SK-N-SH (cell line): ENCODE measurements around the gene LIPM. TPM values are rescaled to one million over a fixed set of nuclear protein-coding genes. Genes with fewer than 3 reads are reported as not detected.

Experiments
- CTCF ChIA-PET: fragments of 300-600, 350-600 bp; formaldehyde crosslinking; extraction: SDS; loops from one replicate; lab custom pipeline; 2021; lab: Yijun Ruan, JAX
- POLR2A ChIA-PET: fragments of 350-600 bp; sonication (Branson Sonifier 250); formaldehyde crosslinking; extraction: SDS; loops from one replicate; lab custom pipeline; 2020; ENCODE audit warnings: antibody characterized with exemption, inconsistent platforms; lab: Yijun Ruan, JAX
- DNase-seq: peaks from one replicate; pipeline ENCODE4 v3.0.0; 2012
- H2AFZ ChIP-seq: fragments of 200-600 bp; sonication (generic); 2 replicates; pipeline ENCODE4 v1.8.1; 2016; ENCODE audit warnings: antibody characterized with exemption, mild to moderate bottlenecking, low read depth
- H3F3A ChIP-seq: fragments of 200-600 bp; sonication (generic); replicated peaks from 2 replicates; pipeline ENCODE3; 2016; ENCODE audit warnings: antibody characterized with exemption, mild to moderate bottlenecking; ENCODE audit not compliant: insufficient read depth
- H3K27ac ChIP-seq, 2 experiments: fragments of 200-500 bp in 1 of 2; fragments of 200-600 bp in 1 of 2; sonication (Bioruptor generic) in 1 of 2; sonication (generic), shearing (Covaris generic) in 1 of 2; 2 replicates each; pipeline versions ENCODE4 v1.5.1 to v1.6.1; 2014 to 2016; ENCODE audit warnings: low read depth in 2 of 2, inconsistent platforms in 1 of 2, low read length in 1 of 2, mild to moderate bottlenecking in 1 of 2, mixed read lengths in 1 of 2
- H3K27me3 ChIP-seq: fragments of 200-600 bp; sonication (generic), shearing (Covaris generic); 2 replicates; pipeline ENCODE4 v1.6.1; 2016; ENCODE audit warnings: mixed run types; ENCODE audit not compliant: insufficient read depth
- H3K36me3 ChIP-seq, 2 experiments: fragments of 200-500 bp in 1 of 2; fragments of 200-600 bp in 1 of 2; sonication (Bioruptor generic) in 1 of 2; sonication (generic) in 1 of 2; replicated peaks in 1 of 2; 2 replicates each; pipeline versions ENCODE3 to v1.5.1; 2014 to 2016; ENCODE audit warnings: low read length in 1 of 2, mild to moderate bottlenecking in 1 of 2; ENCODE audit not compliant: insufficient read depth in 2 of 2, control insufficient read depth in 1 of 2
- H3K4me1 ChIP-seq, 2 experiments: fragments of 200-500 bp in 1 of 2; fragments of 200-600 bp in 1 of 2; sonication (Bioruptor generic) in 1 of 2; sonication (generic), shearing (Covaris generic) in 1 of 2; 2 replicates each; pipeline versions ENCODE4 v1.5.1 to v1.6.1; 2014 to 2016; ENCODE audit warnings: low read depth in 1 of 2, low read length in 1 of 2, mixed run types in 1 of 2; ENCODE audit not compliant: insufficient read depth in 2 of 2, control insufficient read depth in 1 of 2
- H3K4me2 ChIP-seq: fragments of 200-600 bp; sonication (generic), shearing (Covaris generic); 2 replicates; pipeline ENCODE4 v1.6.1; 2017; ENCODE audit warnings: mixed run types
- H3K4me3 ChIP-seq, 2 experiments: fragments of 200-500 bp in 1 of 2; fragments of 200-600 bp in 1 of 2; sonication (Bioruptor generic) in 1 of 2; sonication (generic), shearing (Covaris generic) in 1 of 2; 2 replicates each; pipeline versions ENCODE4 v1.5.1 to v1.8.1; 2014 to 2016; ENCODE audit warnings: low read depth in 2 of 2, inconsistent platforms in 1 of 2, low read length in 1 of 2, mild to moderate bottlenecking in 1 of 2, mixed read lengths in 1 of 2, moderate library complexity in 1 of 2
- H3K79me2 ChIP-seq: fragments of 200-600 bp; sonication (generic); 2 replicates; pipeline ENCODE4 v1.8.1; 2017; ENCODE audit warnings: mild to moderate bottlenecking; ENCODE audit not compliant: insufficient read depth
- H3K9ac ChIP-seq: fragments of 200-600 bp; sonication (generic); 2 replicates; pipeline ENCODE4 v1.6.1; 2017; ENCODE audit warnings: mixed run types
- H3K9me2 ChIP-seq: fragments of 200-600 bp; sonication (generic); 2 replicates; pipeline ENCODE4 v1.6.1; 2017; ENCODE audit warnings: mixed run types
- H3K9me3 ChIP-seq: fragments of 200-600 bp; sonication (generic); 2 replicates; pipeline ENCODE4 v1.6.1; 2017; ENCODE audit warnings: mixed run types, mild to moderate bottlenecking, moderate library complexity
- H4K20me1 ChIP-seq: fragments of 200-600 bp; sonication (generic); 2 replicates; pipeline ENCODE4 v1.6.1; 2017; ENCODE audit warnings: mild to moderate bottlenecking, mixed run types; ENCODE audit not compliant: insufficient read depth
- FOXJ3 ChIP-seq: sonication (generic); formaldehyde crosslinking; IDR thresholded peaks from 2 replicates; pipeline ENCODE4 v1.5.1; 2020; ENCODE audit warnings: mild to moderate bottlenecking, missing genetic modification reagents
- GATA2 ChIP-seq: sonication (generic); formaldehyde crosslinking; IDR thresholded peaks from 2 replicates; pipeline ENCODE4 v1.5.0; 2020; ENCODE audit warnings: mild to moderate bottlenecking, missing genetic modification reagents
- JUND ChIP-seq: IDR thresholded peaks from 2 replicates; pipeline ENCODE4 v1.4.0; 2012
- MXI1 ChIP-seq: IDR thresholded peaks from 2 replicates; pipeline ENCODE4 v1.6.1; 2012; ENCODE audit warnings: mild to moderate bottlenecking, low read depth, low read length, improper control_type of control experiment
- NFIC ChIP-seq: IDR thresholded peaks from 2 replicates; pipeline ENCODE4 v1.4.0; 2012; ENCODE audit warnings: borderline replicate concordance
- RAD21 ChIP-seq: IDR thresholded peaks from 2 replicates; pipeline ENCODE4 v1.6.1; 2012; ENCODE audit warnings: mild to moderate bottlenecking, low read length
- RXRA ChIP-seq: IDR thresholded peaks from 2 replicates; pipeline ENCODE4 v1.4.0; 2012; ENCODE audit warnings: low read depth, mild to moderate bottlenecking, borderline replicate concordance
- SIN3A ChIP-seq: IDR thresholded peaks from 2 replicates; pipeline ENCODE4 v1.6.1; 2012; ENCODE audit warnings: low read depth, mild to moderate bottlenecking, low read length, moderate library complexity, borderline replicate concordance
- TCF12 ChIP-seq: IDR thresholded peaks from 2 replicates; pipeline ENCODE4 v1.4.0; 2012
- YY1 ChIP-seq: IDR thresholded peaks from 2 replicates; pipeline ENCODE4 v1.4.0; 2012; ENCODE audit warnings: low read depth, mild to moderate bottlenecking
- WGBS: methylation state at CpG from one replicate; pipeline ENCODE4 v1.1.6; 2017; ENCODE audit warnings: low lambda C conversion rate; 5-methylcytosine and 5-hydroxymethylcytosine counted together
- polyA plus RNA-seq, 3 experiments: library from polyadenylated mRNA; depleted of rRNA; stranded (reverse); fragments of >200 nt; gene quantifications; 2 replicates each; pipeline ENCODE4 v1.2.3, GENCODE V29; 2012
- TF ChIP-seq, protein P1 (sequence below): IDR thresholded peaks from 2 replicates; pipeline ENCODE4 v1.4.0; 2012; ENCODE audit warnings: low read depth
- TF ChIP-seq, protein P2 (sequence below): fragments of 200-600 bp; sonication (generic); IDR thresholded peaks from 2 replicates; pipeline ENCODE4 v1.6.1; 2017; ENCODE audit warnings: antibody characterized with exemption, mild to moderate bottlenecking, moderate library complexity
- TF ChIP-seq, protein P3 (sequence below): IDR thresholded peaks from 2 replicates; pipeline ENCODE4; 2012
- TF ChIP-seq, protein P4 (sequence below): IDR thresholded peaks from 2 replicates; pipeline ENCODE4 v1.4.0; 2012; ENCODE audit warnings: low read depth, borderline replicate concordance
- TF ChIP-seq, protein P5 (sequence below): IDR thresholded peaks from 2 replicates; pipeline ENCODE4 v1.4.0; 2012; ENCODE audit warnings: low read depth, borderline replicate concordance

LIPM gene
- polyA plus RNA-seq, 1 of the 3 experiments (the other 2 are of a cell fraction) = not detected

DNA sequence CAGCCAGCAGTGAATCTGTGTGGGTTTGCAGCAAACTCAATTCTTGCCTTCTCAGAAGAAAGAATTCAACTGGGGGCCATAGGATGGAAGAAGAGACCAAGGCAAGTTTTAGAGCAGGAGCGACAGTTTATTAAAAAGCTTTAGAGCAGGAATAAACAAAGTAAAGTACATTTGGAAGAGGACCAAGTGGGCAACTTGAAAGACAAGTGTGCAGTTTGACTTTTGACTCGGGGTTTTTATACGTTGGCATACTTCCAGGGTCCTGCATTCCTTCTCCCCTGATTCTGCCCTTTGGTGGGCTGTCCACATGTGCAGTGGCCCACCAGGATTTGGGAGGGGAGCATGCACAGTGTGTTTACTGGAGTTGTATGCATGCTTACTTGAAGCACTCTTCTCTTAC lies 52.2 kb downstream of the LIPM start:
- POLR2A ChIA-PET = no interaction called here
- DNase-seq = no peak

More for the DNA sequence above, 52.2 kb downstream of the LIPM start:
- Histone ChIP-seq H3K4me3 (no peak overlapping the region), H3K36me3 (no peaks in the 10 kb centered on the region), H3K27ac (no peak overlapping the region), H3K79me2 (no peaks in the 10 kb centered on the region), H3K4me2 (no peak overlapping the region), H3K9ac (no peak overlapping the region), H3K9me3 (no peaks in the 10 kb centered on the region), H2AFZ (no peak overlapping the region), H3K27me3 (no peaks in the 10 kb centered on the region), H4K20me1 (no peaks in the 10 kb centered on the region), H3K9me2 (no peaks in the 10 kb centered on the region), H3F3A (peaks cover 2% of the 10 kb centered on the region), H3K4me1 (no peaks in the 10 kb centered on the region)
- whole genome bisulfite sequencing = 85% methylated on average over 3 of the region's 3 CpGs
- CTCF ChIA-PET = interaction anchor here (1.3 to 7.1 kb wide), 2 partner anchors 11 to 19 kb away, joined by 3 to 46 read pairs; no protein-coding TSS in a partner anchor
- TF ChIP-seq TCF12 = no peak
- no peak for TF ChIP-seq SIN3A
- TF ChIP-seq, protein P1, sequence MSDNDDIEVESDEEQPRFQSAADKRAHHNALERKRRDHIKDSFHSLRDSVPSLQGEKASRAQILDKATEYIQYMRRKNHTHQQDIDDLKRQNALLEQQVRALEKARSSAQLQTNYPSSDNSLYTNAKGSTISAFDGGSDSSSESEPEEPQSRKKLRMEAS = no peak
- TF ChIP-seq GATA2 (CRISPR knock-in tag) = no peak
- no peak for TF ChIP-seq YY1
- TF ChIP-seq, protein P2, sequence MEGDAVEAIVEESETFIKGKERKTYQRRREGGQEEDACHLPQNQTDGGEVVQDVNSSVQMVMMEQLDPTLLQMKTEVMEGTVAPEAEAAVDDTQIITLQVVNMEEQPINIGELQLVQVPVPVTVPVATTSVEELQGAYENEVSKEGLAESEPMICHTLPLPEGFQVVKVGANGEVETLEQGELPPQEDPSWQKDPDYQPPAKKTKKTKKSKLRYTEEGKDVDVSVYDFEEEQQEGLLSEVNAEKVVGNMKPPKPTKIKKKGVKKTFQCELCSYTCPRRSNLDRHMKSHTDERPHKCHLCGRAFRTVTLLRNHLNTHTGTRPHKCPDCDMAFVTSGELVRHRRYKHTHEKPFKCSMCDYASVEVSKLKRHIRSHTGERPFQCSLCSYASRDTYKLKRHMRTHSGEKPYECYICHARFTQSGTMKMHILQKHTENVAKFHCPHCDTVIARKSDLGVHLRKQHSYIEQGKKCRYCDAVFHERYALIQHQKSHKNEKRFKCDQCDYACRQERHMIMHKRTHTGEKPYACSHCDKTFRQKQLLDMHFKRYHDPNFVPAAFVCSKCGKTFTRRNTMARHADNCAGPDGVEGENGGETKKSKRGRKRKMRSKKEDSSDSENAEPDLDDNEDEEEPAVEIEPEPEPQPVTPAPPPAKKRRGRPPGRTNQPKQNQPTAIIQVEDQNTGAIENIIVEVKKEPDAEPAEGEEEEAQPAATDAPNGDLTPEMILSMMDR = no peak
- TF ChIP-seq RXRA = no peak
- TF ChIP-seq RAD21 = no peak
- no peak for TF ChIP-seq JUND
- TF ChIP-seq, protein P3, sequence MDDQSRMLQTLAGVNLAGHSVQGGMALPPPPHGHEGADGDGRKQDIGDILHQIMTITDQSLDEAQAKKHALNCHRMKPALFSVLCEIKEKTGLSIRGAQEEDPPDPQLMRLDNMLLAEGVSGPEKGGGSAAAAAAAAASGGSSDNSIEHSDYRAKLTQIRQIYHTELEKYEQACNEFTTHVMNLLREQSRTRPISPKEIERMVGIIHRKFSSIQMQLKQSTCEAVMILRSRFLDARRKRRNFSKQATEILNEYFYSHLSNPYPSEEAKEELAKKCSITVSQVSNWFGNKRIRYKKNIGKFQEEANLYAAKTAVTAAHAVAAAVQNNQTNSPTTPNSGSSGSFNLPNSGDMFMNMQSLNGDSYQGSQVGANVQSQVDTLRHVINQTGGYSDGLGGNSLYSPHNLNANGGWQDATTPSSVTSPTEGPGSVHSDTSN = no peak
- TF ChIP-seq NFIC = no peak
- TF ChIP-seq, protein P4, sequence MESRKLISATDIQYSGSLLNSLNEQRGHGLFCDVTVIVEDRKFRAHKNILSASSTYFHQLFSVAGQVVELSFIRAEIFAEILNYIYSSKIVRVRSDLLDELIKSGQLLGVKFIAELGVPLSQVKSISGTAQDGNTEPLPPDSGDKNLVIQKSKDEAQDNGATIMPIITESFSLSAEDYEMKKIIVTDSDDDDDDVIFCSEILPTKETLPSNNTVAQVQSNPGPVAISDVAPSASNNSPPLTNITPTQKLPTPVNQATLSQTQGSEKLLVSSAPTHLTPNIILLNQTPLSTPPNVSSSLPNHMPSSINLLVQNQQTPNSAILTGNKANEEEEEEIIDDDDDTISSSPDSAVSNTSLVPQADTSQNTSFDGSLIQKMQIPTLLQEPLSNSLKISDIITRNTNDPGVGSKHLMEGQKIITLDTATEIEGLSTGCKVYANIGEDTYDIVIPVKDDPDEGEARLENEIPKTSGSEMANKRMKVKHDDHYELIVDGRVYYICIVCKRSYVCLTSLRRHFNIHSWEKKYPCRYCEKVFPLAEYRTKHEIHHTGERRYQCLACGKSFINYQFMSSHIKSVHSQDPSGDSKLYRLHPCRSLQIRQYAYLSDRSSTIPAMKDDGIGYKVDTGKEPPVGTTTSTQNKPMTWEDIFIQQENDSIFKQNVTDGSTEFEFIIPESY = no peak
- no peak for TF ChIP-seq MXI1
- TF ChIP-seq, protein P5, sequence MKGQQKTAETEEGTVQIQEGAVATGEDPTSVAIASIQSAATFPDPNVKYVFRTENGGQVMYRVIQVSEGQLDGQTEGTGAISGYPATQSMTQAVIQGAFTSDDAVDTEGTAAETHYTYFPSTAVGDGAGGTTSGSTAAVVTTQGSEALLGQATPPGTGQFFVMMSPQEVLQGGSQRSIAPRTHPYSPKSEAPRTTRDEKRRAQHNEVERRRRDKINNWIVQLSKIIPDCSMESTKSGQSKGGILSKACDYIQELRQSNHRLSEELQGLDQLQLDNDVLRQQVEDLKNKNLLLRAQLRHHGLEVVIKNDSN = no peak
- TF ChIP-seq FOXJ3 (CRISPR knock-in tag) = no peak
